HG03442 (cell line): ENCODE measurements around the gene EGLN1.

Experiments
- ATAC-seq: cut with Tn5 transposase; IDR thresholded peaks from one replicate; pipeline ENCODE4 v1.9.1; 2021; ENCODE audit warnings: mild to moderate bottlenecking, moderate library complexity; ENCODE audit not compliant: unreplicated experiment

Gene EGLN1

DNA sequence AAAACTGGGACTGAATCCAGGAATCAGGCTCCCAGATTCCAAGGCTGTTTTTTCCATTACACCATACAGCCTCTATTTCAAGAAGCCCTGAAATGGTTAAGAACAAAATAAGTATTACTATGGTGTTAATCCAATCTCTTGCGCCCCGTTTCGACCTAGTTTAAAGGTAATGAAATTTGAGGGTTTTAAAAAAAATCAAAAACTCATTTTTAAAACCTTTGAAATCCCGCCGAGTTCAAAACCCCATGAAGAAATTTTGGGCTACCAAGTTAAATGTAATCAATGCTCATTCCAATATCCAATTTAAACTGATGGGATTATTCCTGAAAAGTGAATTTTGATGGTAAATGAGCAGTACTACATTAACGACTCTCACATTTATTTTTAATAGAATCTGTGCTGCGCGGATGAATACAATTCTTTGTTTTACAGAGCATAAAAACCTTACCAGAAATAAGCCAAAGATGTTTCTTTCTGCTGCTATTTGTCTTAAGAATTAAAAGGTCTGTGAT, 767 bp upstream of the EGLN1 start:
- no peak for ATAC-seq

DNA sequence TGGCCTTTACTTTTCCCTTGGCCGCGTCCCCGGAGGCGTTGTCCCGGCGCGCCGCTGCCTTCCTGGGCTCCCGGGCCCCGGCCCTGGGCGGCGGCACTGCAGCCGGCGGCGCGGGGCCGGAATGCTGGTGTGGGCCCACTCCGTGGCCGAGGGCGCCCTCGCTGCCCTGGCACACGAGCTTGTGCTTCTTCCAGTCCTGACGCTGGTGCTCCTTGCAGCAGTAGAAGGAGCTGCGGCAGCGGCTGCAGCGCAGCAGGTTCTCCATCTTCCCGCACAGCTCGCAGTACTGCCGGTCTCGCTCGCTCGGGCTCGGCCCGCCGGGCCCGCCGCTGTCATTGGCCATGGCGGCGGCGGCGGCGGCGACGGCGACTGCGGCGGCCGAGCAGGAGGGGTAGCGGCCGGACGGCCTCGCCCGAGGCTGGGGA, 529 bp downstream of the EGLN1 start:
- ATAC-seq: peak; percentile 26

DNA sequence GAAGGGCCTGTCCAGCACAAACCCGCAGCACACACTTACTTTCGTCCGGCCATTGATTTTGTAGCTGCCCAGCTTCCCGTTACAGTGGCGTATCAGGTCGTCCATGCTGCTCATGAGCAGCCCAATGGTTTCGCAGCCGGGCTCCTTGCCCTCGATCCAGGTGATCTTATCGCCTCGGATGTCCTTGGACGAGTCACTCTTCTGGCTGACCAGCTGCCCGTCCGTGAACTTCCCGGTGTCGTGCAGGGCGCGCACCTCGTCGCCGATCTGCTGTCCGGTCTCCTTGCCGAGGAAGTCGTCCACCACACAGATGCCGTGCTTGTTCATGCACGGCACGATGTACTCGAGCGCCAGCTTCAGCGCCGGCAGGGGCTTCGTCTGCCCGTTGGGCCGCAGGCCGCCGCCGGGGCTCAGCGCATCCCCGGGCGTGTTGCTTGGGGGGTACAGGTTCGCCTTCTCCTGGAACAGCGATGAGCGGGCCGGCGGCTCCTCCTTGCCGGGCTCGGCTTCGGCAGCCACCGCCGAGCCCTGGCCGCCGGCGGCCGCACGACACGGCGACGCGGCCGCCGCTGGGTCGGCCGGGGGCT, 1.0 kb downstream of the EGLN1 start:
- ATAC-seq: peak; percentile 9

DNA sequence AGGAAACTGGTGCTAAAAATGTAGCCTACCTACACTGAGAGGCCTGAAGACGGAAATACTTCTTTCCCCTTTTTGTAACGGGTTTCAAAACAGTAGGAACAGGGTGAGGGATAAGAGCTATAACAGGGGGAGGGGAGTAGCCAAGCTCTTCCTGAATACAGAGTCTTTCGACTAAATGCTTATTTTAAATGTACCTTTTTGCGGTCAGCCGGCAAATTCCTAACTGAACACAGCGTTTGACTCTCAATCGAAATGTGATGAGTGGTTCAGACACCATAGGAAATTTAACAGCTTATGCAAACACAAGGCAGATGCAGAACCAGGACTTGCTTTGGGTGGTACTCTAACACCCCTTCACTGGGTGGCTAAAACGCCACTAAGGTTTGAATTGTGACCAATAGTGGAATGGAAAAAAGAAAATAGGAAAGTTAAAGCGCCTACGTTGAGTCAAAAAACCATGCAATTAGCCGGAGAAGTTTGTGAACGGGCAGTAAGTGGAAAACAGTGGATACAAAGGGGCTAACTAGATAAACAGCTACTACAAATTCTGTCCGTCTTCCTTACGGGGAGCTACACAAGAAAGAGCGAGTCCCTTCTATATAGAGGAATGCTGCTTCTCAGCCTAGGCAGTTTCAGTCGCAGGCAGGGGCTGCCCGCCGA, 1.7 kb downstream of the EGLN1 start:
- ATAC-seq: no peak

DNA sequence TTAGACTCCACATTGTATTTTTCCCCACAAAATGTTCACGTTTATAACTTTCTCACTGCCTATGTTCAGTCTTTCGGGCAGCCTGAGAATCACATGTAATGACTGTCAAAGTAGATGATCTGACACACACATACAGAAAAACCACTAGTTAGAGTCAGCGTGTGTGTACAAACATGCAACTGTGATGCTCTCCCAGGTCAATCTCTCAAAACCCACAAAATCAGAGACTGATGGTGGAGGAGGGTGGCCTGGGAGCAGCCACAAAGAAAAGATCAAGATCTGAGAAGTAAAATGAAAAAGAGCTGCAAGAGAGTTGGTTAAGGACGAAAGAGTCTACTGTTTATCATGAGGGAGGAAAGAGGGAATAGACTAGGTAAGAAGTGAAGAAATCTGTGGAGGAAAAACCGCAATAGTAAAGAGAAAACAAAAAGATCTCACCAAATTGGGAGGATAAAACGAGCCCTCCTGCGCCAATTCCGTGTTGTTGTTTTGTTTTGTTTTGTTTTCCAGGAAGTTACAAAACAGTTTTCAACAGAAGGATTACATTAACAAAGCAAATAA, 2.3 kb downstream of the EGLN1 start:
- ATAC-seq: no peak

GRCh38 chr1:231419147-231419546, 2.9 kb downstream of the EGLN1 start:
- no peak for ATAC-seq

- ATAC-seq: no peak
Measured at GRCh38 chr1:231418741-231419107, 3.4 kb downstream of the EGLN1 start.

DNA sequence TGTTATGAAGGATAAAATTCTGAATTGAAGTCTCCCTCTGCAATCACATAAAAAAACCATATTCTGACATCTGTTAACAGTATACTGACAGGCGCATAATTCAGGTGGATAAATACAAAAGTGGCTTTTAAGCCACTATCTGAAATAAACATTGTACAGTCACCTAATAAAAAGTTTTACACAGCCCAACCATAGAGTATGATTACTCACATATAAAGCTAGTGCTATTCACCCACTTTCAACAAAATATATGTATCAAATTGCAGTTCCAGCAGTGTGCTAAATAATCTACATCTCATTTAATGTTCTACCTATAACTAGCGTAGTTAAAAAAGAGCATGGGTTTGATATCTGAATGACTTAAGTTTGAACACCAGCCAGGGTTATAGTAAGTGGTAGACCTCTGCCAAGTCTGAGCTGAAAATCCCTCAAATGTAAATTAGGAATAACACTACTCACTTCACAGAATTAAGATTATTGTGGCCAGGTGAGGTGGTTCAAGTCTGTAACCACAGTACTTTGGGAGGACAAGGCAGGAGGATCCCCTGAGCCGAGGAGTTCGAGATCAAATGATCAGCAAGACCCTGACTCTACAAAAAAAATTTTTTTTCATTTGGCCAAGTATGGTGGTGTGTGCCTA, 3.9 kb downstream of the EGLN1 start:
- no peak for ATAC-seq

- ATAC-seq: no peak
Measured at GRCh38 chr1:231417513-231417912, 4.6 kb downstream of the EGLN1 start.

- ATAC-seq: no peak
Measured at GRCh38 chr1:231416901-231417300, 5.2 kb downstream of the EGLN1 start.

DNA sequence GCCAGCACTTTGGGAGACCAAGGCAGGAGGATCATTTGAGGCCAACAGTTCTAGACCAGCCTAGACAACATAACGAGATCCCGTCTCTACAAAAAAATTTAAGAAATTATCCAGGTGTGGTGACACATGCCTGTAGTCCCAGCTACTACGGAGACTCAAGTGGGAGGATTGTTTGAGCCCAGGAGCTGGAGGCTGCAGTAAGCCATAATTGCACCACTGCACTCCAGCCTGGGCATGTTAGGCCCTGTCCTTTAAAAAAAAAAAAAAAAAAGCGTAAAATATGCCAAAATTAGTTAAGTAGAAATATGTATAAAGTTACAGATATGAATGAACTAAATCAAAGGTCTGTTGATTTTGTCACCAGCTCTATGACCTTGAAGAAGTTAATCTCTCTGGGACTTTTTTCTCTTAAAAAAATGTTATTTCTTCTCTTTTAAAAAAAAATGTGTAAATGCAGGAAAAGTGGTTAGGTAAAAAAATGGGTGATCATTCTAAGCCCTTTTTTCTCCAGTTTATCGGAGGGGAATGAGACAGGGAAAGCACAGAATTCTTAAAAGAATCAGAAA, 7.0 kb downstream of the EGLN1 start:
- ATAC-seq: no peak

GRCh38 chr1:231414260-231415016, 7.6 kb downstream of the EGLN1 start:
- ATAC-seq: no peak

DNA sequence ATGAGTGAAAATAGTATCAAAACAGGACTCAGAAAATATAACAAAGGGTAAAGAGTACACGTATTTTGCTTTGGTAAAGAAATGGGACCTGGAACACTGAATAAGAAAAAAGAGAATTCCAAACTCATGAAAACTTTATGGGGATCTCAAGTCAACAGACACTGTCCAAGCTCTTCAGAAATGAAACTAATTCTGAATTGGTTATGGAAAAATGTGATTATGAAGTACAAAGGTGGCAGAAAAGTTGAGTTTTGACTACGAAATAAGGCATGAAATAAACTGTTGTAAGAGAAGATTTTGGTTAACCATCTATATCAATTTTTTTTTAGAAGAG, 8.4 kb downstream of the EGLN1 start:
- ATAC-seq: no peak

DNA sequence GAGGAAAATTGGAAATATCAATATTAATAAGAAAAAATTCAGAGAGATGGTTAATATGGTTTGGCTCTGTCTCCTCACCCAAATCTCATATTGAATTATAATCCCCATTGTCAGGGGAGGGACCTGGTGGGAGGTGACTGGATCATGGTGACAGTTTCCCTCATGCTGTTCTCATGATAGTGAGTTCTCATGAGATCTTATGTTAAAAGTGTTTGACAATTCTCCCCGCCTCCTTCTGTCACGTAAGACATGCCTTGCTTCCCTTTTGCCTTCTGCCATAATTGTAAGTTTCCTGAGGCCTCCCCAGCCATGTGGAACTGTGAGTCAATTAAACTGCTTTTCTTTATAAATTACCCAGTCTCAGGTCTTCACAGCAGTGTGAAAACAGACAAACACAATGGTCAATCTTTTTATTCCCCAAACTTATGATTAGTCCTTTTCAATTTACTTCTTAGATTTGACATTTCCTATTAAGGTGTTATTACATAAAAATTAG, 11.0 kb downstream of the EGLN1 start:
- ATAC-seq: no peak

DNA sequence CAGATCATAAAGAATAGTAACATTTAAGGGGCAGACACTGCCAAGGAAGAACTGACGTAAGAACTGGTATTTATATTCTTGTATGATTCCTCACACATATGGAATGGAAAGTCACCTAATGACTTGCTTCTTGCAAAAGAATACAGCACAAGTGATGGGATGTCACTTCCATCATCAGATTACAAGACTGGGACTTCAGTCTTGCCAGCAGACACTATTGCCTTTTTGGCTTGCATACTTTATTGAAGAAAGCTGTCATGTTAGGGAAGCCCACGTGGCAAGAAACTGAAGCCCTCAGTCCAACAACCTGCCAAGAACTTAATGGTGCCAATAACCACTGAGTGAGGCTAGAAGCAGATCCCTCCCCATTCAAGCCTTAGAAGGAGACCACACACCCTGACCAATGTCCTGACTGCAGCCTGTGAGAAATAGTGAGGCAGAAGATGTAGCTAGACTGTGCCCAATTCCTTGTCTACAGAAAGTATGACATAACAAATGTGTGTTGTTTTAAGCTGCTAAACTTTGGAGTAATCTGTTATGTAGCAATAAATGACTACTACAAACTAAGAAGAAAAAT, 12.0 kb downstream of the EGLN1 start:
- no peak for ATAC-seq

GRCh38 chr1:231408528-231409094, 13.5 kb downstream of the EGLN1 start:
- no peak for ATAC-seq

GRCh38 chr1:231407547-231408396, 14.3 kb downstream of the EGLN1 start:
- peak; percentile 91 for ATAC-seq

DNA sequence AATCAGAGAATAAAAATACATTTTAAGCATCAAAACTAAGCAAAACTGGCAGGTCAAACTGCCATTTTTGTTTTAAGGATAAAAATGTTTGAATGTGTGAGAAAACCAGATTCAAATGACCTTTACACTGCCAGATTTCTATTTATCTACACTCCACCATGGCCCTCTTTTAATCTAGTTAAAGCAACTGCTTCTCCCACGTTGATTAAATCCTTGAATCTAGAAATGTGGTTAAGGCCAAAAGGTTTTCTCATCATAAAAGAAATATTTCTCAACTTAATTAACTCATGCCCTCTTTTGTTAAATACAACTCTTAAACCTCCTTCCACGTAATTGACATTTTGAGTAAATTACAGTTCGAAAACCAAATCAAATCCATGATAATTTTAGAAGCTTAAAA, 15.0 kb downstream of the EGLN1 start:
- ATAC-seq: no peak

DNA sequence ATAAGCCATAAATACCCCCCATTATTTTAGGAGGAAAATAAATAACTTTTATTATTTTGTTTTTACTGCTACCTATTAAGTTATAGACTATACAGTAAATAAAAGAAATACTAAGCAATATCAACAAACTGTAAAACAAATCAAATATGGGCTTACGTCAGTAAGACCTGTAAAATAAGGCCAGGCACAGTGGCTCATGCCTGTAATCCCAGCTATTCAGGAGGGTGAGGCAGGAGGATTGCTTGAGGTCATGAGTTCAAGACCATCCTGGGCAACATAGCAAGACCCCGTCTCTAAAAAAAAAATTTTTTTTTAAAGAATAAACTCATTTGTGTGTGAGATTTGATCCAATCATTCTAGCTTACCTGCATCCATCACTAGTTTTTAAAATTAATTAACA, 17.8 kb downstream of the EGLN1 start:
- ATAC-seq: no peak
